Measurements from ENCODE around the gene SAMD5.
"Not testable (repeated sequence)": the region's sequence is repeated elsewhere in the genome, so short reads cannot be mapped to it uniquely, and the experiment has no call there.

Gene SAMD5

DNA sequence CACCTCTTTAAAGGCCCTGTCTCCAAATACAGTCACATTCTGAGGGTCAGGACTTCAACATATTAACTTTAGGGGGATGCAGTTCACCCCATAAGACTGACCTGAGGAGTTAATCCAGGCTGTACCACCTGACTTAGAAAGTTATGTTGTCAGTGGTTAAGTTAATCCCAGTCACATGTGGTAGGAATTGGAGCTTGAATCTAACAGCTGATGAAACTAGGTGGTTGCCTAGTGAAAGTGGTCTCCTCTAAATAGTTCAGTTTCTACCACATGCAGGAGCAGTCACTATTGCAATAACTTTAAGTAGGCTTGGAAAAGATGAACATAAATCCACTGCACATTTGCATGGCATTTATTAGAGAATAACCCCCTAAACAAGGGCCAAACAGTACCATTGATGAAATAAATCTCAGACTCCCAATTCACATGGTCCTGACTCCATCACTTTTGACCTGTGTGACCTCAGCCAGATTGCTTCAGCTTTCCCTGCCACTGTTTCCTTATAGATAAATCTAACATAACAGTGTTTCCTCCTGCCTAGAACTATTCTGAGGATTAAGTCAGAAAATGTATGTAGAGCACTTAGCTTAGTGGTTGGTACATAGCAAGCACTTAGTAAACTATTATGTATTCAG is 20.1 kb downstream of the SAMD5 start:
- H3K27ac ChIP-seq, result no peak overlapping the region
- TF ChIP-seq, protein P1, sequence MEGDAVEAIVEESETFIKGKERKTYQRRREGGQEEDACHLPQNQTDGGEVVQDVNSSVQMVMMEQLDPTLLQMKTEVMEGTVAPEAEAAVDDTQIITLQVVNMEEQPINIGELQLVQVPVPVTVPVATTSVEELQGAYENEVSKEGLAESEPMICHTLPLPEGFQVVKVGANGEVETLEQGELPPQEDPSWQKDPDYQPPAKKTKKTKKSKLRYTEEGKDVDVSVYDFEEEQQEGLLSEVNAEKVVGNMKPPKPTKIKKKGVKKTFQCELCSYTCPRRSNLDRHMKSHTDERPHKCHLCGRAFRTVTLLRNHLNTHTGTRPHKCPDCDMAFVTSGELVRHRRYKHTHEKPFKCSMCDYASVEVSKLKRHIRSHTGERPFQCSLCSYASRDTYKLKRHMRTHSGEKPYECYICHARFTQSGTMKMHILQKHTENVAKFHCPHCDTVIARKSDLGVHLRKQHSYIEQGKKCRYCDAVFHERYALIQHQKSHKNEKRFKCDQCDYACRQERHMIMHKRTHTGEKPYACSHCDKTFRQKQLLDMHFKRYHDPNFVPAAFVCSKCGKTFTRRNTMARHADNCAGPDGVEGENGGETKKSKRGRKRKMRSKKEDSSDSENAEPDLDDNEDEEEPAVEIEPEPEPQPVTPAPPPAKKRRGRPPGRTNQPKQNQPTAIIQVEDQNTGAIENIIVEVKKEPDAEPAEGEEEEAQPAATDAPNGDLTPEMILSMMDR (conservative IDR thresholded peaks at IDR 0.05), result no peak

DNA sequence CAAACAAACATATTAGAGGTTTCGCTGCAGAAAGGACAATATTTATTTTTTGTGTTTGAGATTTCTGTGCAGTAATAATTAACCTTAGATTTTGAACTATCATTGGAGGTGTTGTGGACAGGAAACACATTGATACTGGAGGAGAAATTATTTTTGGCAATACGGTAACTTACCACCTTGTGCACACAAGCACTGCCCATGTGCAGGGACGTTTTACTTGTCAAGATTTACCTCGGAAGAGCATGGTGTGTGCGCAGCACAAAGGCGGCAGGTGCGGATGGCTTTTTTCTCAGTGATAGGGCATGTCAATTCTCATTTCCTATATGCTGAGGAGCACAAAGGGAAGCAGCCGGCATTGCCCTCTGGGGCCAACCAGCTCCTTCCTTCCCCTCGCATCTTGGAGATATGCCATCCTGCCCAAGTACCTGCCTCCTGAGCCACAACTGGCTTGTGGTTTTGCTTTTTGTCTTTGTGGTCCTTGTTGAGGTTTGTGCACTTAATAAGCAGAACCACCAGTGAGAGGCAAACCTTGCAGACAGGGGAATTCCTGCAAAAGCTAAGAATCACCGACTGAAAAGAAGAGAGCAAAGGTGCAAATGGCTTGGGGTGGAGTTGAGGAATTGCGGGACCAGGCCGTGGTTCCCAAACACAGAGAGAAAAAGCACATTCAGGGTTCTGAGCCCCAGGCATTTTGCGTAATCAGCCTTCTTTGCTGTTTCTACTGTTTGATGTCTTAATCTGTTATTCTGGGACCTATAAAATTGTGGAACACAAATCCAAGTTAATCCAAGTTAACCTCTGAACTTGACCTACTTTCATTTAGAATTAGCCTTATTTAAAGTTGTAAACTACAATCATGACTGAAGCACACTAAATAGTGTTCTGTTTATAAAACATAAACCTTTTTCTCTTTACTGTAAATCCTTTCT is 21.9 kb downstream of the SAMD5 start:
- peak overlapping the region; percentile 61 for H3K27ac ChIP-seq
- TF ChIP-seq, protein P1 (conservative IDR thresholded peaks at IDR 0.05), result no peak

DNA sequence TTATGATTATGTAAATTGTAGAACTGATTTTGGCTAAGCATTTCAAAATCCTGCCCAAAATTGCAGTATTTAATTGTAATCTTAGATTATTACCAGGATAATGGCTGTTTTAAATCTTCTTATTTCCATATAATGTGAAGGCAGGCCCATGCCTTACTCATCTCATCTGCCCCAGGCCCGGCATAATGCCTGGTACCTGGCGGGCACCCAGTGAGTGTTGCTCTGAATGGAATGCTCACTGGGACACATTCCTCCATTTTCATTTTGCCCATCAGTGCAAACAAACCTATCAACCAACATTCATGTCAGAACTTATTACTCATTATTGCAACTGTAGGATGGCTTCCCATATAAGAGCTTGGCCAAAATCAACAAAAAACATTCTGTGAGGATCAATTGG is 22.8 kb downstream of the SAMD5 start:
- TF ChIP-seq, protein P1 (conservative IDR thresholded peaks at IDR 0.05), result no peak
- H3K27ac ChIP-seq, result no peak overlapping the region

DNA sequence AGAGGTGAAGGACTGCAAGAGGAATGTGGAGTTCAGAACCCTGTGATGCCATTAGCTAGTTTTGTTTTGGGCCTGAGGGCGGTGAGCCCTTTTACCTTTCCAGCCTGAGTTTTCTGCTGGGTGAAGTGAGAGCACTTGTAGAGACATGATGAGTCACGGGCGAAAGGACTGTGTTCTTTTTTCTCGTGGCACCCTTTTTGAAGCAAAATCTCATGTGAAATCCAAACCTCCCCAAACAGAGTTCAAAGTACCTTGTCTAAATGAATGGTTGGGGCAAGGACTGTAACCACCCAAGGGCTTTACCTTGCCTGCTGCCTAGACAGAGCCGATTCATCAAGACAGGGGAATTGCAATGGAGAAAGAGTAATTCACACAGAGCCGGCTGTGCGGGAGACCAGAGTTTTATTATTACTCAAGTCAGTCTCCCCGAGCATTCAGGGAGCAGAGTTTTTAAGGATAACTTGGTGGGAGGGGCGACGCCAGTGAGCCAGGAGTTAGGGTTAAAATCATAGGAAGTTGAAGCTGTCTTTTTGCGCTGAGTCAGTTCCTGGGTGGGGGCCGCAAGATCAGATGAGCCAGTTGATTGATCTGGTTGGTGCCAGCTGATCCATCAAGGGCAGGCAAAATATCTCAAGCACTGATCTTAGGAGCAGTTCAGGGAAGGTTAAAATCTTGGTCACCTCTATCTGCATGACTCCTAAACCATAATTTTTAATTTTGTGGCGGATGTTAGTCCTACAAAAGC is 25.8 kb downstream of the SAMD5 start:
- no peak overlapping the region for H3K27ac ChIP-seq
- TF ChIP-seq, protein P1 (conservative IDR thresholded peaks at IDR 0.05), result no peak

DNA sequence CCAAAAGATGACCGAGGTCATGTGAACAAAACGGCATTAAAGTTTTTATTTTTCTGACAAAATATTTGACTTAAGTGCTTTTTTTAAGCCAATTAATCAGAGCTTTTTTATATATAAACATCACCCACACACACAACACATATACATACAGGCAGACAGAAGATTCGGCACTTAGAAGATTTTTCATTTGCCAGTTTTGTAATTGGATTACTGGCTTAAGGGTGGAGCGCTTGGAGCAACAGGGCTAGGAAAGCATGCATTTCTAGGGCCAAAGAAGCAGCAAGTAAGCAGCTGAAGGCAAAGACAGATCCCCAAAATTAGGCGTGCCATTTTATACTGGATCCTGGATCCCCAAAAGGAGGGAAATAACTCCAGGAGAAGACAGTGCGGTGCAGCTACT is 30.3 kb downstream of the SAMD5 start:
- no peak overlapping the region for H3K27ac ChIP-seq
- TF ChIP-seq, protein P1 (conservative IDR thresholded peaks at IDR 0.05), result no peak

DNA sequence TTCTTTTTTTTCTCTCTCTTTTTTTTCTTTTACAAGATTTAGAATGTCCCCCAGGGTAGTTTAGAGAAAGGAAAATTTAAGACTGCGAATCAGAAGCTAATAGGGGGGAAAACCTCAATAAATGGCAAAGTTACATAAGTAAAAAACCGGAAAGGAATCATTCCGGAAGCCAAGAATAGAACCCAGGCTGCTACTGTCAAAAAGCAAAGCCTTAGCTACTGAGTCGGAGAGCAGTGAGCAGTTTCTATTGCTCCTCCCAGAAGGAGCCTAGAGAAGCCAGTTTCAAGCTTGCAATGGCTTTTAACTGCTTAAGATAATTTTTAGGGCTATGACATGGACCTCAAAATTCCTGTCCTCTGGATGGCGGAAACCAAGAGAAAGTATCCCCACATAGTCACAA is 31.6 kb downstream of the SAMD5 start:
- no peak overlapping the region for H3K27ac ChIP-seq
- TF ChIP-seq, protein P1 (conservative IDR thresholded peaks at IDR 0.05), result no peak

DNA sequence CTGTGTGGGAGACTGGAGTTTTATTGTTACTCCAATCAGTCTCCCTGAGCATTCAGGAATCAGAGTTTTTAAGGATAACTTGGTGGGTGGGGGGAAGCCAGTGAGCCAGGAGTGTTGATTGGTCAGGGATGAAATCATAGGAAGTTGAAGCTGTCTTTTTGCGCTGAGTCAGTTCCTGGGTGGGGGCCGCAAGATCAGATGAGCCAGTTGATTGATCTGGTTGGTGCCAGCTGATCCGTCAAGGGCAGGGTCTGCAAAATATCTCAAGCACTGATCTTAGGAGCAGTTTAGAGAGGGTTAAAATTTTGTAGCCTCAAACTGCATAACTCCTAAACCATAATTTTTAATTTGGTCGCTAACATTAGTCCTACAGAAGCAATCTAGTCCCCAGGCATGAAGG is 33.9 kb downstream of the SAMD5 start:
- not testable (repeated sequence) for H3K27ac ChIP-seq

All from VCaP (cell line).